ENCODE results near the gene RUSC1.

- TF ChIP-seq CTCF (IDR thresholded peaks at IDR 0.05) (no peak), POLR2A (IDR thresholded peaks at IDR 0.05) (no peak)
These were observed 23.3 kb upstream of the RUSC1 start for GRCh38 chr1:155297384-155297783.

All from right lobe of liver (tissue), 4 donors.